ENCODE measurements around the gene TNFRSF18. TPM values are rescaled to one million over a fixed set of nuclear protein-coding genes. Genes with fewer than 3 reads are reported as not detected.

TNFRSF18 gene
- total RNA-seq, 6 experiments from 2014 or later, result 0.24 to 0.27 TPM; not detected in 4

DNA sequence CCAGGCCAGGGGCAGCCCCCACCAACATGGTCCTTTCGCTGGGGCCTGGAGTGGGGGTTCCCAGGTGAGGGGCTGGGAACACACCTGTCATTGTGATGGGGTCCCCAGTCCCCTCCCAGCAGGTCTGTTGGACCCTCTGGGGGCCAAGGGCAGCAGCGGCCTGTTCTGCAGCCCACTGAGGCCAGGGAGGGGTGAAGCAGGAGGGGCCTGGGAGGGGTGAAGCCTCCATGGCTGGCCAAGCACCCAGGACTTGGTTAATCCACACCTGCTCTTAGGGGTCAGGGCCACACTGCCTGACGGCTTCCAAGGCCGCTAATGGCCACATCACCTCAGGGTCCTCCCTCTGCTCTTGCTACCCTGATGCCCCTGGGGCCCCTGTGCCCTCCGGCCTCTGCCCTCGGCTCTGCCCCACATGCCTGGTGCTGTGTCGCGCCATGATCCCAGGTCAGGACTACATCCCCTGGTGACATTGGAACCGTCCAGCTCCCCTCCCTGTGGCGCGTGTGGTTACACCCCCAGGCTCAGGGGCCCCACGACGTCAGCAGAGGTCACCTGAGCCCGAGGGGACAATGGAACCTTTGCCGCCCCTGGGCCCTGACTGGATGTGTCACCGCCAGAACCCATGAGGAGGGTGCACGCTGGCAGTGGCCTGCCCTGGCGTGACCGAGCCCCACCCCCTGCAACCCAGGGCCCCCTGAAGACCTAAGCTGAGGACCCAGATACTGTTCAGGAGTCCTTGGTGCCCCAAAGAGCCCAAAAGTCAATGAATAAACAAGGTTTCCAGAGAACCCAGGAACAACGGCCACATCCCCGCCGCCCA is 7.0 kb downstream of the TNFRSF18 start:
- no peaks in the 10 kb centered on the region for H3K27me3 ChIP-seq

GRCh38 chr1:1198423-1199140 is 7.8 kb downstream of the TNFRSF18 start:
- Histone ChIP-seq H3K4me3 (no peak overlapping the region), H3K27ac (no peak overlapping the region), H3K36me3 (no peaks in the 10 kb centered on the region), H3K27me3 (no peaks in the 10 kb centered on the region), H3K4me1 (peaks cover 0 to 3% (median 0%) of the 10 kb centered on the region in 4 donors), H3K9me3 (no peaks in the 10 kb centered on the region)
- DNase-seq (peak in 2 of 3 donors; percentile 14 to 49), ATAC-seq (peak in 1 of 4 donors; percentile 17)
- WGBS (ENCODE audit: insufficient coverage, low coverage, low lambda C conversion rate, missing lambda C conversion rate), result 88% methylated on average over 8 of the region's 23 CpGs
- no peak for TF ChIP-seq POLR2A (IDR thresholded peaks at IDR 0.05)
- TF ChIP-seq, protein P1, sequence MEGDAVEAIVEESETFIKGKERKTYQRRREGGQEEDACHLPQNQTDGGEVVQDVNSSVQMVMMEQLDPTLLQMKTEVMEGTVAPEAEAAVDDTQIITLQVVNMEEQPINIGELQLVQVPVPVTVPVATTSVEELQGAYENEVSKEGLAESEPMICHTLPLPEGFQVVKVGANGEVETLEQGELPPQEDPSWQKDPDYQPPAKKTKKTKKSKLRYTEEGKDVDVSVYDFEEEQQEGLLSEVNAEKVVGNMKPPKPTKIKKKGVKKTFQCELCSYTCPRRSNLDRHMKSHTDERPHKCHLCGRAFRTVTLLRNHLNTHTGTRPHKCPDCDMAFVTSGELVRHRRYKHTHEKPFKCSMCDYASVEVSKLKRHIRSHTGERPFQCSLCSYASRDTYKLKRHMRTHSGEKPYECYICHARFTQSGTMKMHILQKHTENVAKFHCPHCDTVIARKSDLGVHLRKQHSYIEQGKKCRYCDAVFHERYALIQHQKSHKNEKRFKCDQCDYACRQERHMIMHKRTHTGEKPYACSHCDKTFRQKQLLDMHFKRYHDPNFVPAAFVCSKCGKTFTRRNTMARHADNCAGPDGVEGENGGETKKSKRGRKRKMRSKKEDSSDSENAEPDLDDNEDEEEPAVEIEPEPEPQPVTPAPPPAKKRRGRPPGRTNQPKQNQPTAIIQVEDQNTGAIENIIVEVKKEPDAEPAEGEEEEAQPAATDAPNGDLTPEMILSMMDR (IDR thresholded peaks at IDR 0.05), result no peak
- intact Hi-C loops (cut with DNase I), result no loop called here

More for the DNA sequence above, 7.0 kb downstream of the TNFRSF18 start:
- Histone ChIP-seq H3K9me3 (no peaks in the 10 kb centered on the region), H3K4me1 (peaks cover 0 to 3% (median 0%) of the 10 kb centered on the region in 4 donors), H3K4me3 (no peak overlapping the region), H3K36me3 (no peaks in the 10 kb centered on the region), H3K27ac (no peak overlapping the region)
- intact Hi-C loops (cut with DNase I), result no loop called here
- ATAC-seq, result peak in 1 of 4 donors; percentile 10
- 87% methylated on average over 7 of the region's 22 CpGs for WGBS (ENCODE audit: insufficient coverage, low coverage, low lambda C conversion rate, missing lambda C conversion rate)
- DNase-seq, result peak in 2 of 3 donors; percentile 16 to 50
- TF ChIP-seq POLR2A (IDR thresholded peaks at IDR 0.05), result no peak
- TF ChIP-seq, protein P1 (IDR thresholded peaks at IDR 0.05), result no peak

- DNase-seq (peak in 2 of 3 donors; percentile 16 to 51), ATAC-seq (peak in 1 of 4 donors; percentile 4)
- WGBS (ENCODE audit: insufficient coverage, low coverage, low lambda C conversion rate, missing lambda C conversion rate), result no CpG with 5 or more reads among the region's 48 CpGs
- no peaks in the 10 kb centered on the region for H3K27me3 ChIP-seq
- intact Hi-C loops (cut with DNase I), result no loop called here
- H3K36me3 ChIP-seq, result no peaks in the 10 kb centered on the region
- H3K27ac ChIP-seq, result no peak overlapping the region
- H3K4me1 ChIP-seq, result peaks cover 0 to 3% (median 0%) of the 10 kb centered on the region in 4 donors
- H3K4me3 ChIP-seq, result no peak overlapping the region
- no peak for TF ChIP-seq POLR2A (IDR thresholded peaks at IDR 0.05)
- TF ChIP-seq, protein P1 (IDR thresholded peaks at IDR 0.05), result no peak
- no peaks in the 10 kb centered on the region for H3K9me3 ChIP-seq
Measured at GRCh38 chr1:1197551-1198422, 8.6 kb downstream of the TNFRSF18 start.

DNA sequence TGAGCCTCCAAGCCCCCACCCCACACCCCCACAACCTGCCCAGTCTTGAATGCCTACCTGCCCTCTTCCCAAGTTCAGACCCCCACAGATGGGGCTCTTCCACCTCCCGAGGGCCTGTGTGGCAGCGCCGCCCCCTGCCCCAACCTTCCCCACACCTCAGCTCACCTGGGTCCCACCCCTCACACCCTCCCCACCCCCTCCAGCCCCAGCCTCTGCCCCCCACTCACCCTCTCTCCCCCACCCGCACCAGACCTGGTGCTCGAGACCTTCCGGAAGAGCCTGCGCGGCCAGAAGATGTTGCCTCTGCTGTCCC is 9.2 kb downstream of the TNFRSF18 start:
- intact Hi-C loops (cut with DNase I), result no loop called here
- Histone ChIP-seq H3K9me3 (no peaks in the 10 kb centered on the region), H3K4me3 (no peak overlapping the region), H3K27me3 (no peaks in the 10 kb centered on the region), H3K4me1 (peaks cover 0 to 3% (median 0%) of the 10 kb centered on the region in 4 donors), H3K27ac (no peak overlapping the region), H3K36me3 (no peaks in the 10 kb centered on the region)
- ATAC-seq (no peak), DNase-seq (no peak)
- TF ChIP-seq, protein P1 (IDR thresholded peaks at IDR 0.05), result no peak
- no peak for TF ChIP-seq POLR2A (IDR thresholded peaks at IDR 0.05)
- WGBS (ENCODE audit: insufficient coverage, low coverage, low lambda C conversion rate, missing lambda C conversion rate), result 90% methylated on average over 2 of the region's 8 CpGs

All from right lobe of liver (tissue), 6 donors.